ENCODE data around the gene NOL12.

NOL12 gene

GRCh38 chr22:37732699-37733607 is 46.8 kb downstream of the NOL12 start:
- TF ChIP-seq CTCF (IDR thresholded peaks at IDR 0.05; ENCODE audit: low read length, missing control alignments) = no peak
- no peak overlapping the region for H3K4me3 ChIP-seq (replicated peaks; ENCODE audit: low read depth, low read length)
- DNase-seq (ENCODE audit: low read depth) = no peak

GRCh38 chr22:37733625-37734401 is 47.7 kb downstream of the NOL12 start:
- TF ChIP-seq CTCF (IDR thresholded peaks at IDR 0.05; ENCODE audit: low read length, missing control alignments) = no peak
- no peak for DNase-seq (ENCODE audit: low read depth)

GRCh38 chr22:37734402-37734700 is 48.2 kb downstream of the NOL12 start:
- no peak for DNase-seq (ENCODE audit: low read depth)
- TF ChIP-seq CTCF (IDR thresholded peaks at IDR 0.05; ENCODE audit: low read length, missing control alignments) = no peak
- H3K4me3 ChIP-seq (replicated peaks; ENCODE audit: low read depth, low read length) = no peak overlapping the region

More at GRCh38 chr22:37733625-37734401, 47.7 kb downstream of the NOL12 start:
- H3K4me3 ChIP-seq (replicated peaks; ENCODE audit: low read depth, low read length) = no peak overlapping the region

- peak; percentile 26 for TF ChIP-seq CTCF (IDR thresholded peaks at IDR 0.05; ENCODE audit: low read length, missing control alignments)
- DNase-seq (ENCODE audit: low read depth) = no peak
- no peak overlapping the region for H3K4me3 ChIP-seq (replicated peaks; ENCODE audit: low read depth, low read length)
These were observed 48.9 kb downstream of the NOL12 start for GRCh38 chr22:37734964-37735451.

GRCh38 chr22:37739035-37739434 is 52.9 kb downstream of the NOL12 start:
- peak; percentile 83 for DNase-seq (ENCODE audit: low read depth)
- peak; percentile 17 for TF ChIP-seq CTCF (IDR thresholded peaks at IDR 0.05; ENCODE audit: low read length, missing control alignments)
- no peak overlapping the region for H3K4me3 ChIP-seq (replicated peaks; ENCODE audit: low read depth, low read length)

- DNase-seq (ENCODE audit: low read depth) = no peak
- no peak overlapping the region for H3K4me3 ChIP-seq (replicated peaks; ENCODE audit: low read depth, low read length)
- no peak for TF ChIP-seq CTCF (IDR thresholded peaks at IDR 0.05; ENCODE audit: low read length, missing control alignments)
These were observed 53.5 kb downstream of the NOL12 start for GRCh38 chr22:37739611-37740049.

Data from fibroblast of pulmonary artery (primary cell).